ENCODE results near the gene STOX2.

Gene STOX2

DNA sequence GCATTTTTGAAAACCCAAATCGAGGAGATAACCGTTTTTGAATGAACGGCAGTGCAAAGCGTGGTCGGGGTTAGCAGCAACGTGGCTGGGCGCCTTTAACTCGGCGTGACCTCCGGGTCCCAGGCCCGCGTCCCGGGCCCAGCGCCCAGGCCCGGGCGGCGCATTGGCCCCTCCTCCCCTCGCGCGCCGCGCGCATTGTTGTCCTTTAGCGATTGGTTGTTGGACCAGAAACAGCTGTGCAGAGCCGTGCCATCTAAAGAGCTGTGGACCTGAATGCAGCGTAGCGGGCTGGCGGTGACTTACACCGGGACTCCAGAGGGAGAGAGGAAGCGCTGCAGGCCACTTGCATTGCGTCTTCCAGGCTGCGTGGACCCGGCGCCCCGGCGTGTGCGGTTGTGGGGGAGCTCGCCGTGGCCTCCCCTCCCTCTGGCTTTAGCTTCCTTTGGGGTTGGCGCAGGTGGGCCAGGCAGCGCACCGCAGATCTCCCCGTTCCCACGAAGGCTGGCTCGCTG lies at the start of gene STOX2:
Gene STOX2, plus strand, starts transcription at position 227 of the 512 bp plus-strand sequence. CDS start 1,484 bp downstream, outside the sequence.
- DNase-seq = no peak

GRCh38 chr4:183855323-183856190 lies 49.5 kb upstream of the STOX2 start:
- DNase-seq = no peak

DNA sequence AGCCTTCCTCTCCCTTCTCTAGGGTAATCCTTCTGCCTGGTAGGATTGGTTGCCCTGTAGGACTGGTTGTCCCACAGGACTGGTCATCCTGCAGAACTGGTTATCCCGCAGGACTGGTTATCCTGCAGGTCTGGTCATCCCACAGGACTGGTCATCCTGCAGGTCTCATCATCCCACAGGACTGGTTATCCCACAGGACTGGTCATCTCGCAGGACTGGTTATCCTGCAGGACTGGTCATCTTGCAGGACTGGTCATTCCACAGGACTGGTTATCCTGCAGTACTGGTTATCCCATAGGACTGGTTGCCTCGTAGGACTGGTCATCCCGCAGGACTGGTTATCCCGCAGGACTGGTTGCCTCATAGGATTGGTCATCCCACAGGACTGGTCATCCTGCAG lies 48.1 kb upstream of the STOX2 start:
- no peak for DNase-seq

- no peak for DNase-seq
Measured at GRCh38 chr4:183858011-183858615, 47.0 kb upstream of the STOX2 start.

DNA sequence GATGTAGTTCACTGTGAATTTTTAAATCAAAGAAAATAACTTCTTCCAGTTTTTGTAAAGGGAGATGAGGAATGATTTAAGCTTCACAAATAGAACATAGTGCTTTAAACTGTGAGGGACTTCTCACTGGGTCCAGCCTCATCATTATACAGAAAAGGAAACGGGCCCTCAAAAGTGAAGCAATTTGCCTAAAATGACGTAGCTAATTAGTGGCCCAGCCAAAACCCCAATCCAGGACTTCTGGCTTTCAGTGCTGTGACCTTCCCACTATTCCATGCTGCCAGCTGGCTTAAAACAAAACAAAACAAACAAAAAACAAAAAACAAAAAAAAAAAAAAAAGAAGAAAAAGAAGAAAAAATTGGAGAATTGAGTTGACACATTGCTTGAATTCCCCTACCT lies 45.0 kb upstream of the STOX2 start:
- no peak for DNase-seq

DNA sequence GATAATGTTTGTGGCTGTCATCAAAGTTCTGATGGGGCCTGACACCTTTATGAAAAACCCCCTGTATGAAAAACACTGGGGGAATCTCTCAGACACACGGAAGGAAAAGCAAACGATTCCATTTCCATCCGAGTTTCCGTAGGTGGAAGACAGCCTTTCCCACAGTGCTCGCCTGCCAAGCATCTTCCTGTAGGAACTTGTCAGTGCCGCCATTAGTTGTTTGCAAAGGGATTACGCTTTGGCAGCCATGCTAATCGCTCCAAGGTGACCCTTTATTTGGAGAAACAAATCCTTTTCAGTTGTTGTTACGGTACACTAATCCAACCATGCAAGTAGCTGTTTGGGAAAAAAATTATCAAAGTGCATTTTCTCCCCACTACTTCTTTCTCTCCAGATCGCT lies 44.4 kb upstream of the STOX2 start:
- no peak for DNase-seq

- no peak for DNase-seq
Measured at GRCh38 chr4:183861426-183861825, 43.7 kb upstream of the STOX2 start.

- no peak for DNase-seq
Measured at GRCh38 chr4:183863155-183863825, 41.8 kb upstream of the STOX2 start.

DNA sequence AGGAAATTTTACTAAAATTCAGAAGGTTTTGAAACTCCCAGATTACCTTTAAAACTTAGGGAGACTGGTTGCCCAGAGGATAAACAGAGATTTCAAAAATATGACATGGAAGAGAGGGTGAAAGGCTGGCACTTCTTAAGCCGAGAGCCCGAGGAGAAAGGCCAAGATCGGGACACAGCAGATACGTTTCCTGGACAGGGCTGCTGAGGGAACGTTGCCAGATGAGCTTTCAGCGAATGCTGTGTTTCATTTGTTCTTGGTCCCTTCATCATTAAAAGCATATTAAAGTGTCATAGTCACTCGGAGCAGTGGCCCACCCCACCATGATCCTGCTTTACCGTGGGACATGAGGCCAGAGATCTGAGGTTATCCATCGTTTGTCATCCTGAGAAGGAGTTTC lies 37.9 kb upstream of the STOX2 start:
- DNase-seq = no peak

GRCh38 chr4:183870997-183871396 lies 34.1 kb upstream of the STOX2 start:
- no peak for DNase-seq

GRCh38 chr4:183871581-183871980 lies 33.5 kb upstream of the STOX2 start:
- no peak for DNase-seq

DNA sequence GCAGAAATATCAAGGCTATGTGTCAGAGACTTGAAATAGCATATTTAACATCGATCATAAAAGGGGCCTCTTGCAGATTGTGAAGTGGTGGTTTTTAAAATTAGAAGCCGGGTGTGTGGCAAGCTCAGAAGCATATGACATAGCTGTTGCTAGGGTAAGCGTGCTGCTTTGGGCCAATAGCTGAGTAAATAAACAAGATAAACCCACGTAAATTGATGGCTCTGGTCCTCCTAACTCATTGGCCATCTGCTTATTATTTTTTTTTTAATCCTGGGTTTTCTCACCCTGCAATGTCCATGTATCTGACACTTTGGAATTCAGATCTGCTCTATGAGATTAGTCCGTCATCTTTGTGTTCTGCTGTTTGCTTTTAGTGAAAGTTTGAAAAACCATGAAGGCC lies 32.6 kb upstream of the STOX2 start:
- DNase-seq = no peak

GRCh38 chr4:183873409-183874185 lies 31.5 kb upstream of the STOX2 start:
- DNase-seq = no peak

- no peak for DNase-seq
Measured at GRCh38 chr4:183875251-183875825, 29.8 kb upstream of the STOX2 start.

DNA sequence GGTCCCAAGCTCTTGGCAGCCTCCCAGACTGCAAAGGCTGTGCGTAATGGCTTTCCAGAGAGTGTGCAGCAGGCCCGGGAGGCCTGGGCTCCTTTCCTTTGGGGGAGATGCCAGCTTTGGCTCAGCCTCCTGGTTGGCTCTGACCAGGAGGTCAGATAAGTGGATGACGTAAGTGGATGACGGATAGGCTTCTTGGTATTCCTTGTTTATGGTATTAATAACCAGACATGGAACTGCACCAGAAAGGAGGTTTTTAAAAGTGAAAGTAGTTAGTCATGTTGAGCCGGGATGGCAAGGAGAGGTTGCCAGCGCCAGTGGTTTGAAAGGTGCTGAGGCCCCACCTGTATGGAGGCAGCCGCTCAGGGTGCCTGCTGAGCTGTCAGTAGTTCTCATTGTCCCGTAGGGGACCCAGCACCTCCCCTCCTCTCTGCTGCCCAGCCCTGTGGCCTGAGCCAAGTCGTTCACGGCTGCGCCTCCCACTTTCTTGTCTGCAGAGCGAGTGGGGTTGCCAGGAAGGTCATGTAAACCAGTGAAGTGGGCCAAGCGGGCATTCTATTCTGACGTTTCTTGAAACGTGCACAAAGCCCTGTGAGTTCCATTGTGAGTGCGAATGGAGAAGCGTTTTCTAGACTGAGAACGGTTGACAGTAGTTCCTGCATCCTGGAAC lies 28.7 kb upstream of the STOX2 start:
- no peak for DNase-seq

DNA sequence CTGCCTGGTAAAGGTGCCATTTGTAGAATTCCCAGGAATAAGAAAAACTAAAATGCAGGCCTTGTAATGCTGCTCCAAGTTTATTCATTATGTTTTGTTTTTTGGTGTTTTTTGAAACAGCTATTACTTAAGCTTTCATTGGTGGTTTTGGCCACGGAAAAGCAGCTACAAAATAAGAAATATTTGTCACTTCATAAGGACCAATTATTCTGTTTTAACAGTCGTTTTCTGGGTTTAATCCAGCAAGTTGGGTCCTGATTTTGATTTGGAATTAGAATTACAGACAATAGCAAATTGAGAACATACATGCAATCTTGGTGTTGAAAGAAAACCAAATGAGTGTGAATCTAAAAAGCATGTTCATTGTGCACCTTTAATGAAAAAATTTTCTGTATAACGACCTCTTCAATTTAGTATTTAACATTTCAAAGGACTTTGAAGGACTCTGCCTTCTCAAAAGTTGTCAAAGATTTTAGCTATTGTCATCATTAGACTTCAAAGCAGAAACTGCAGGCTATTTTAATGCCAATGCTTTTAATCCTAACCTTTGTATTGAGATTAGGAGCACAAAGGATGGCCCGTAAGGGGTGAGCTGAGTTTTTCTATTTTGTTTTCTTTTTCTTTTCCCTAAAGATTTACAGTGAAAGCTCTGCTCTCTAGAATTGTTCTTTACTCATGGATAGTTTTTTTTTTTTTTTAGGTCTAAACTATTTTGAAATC lies 26.7 kb upstream of the STOX2 start:
- no peak for DNase-seq

GRCh38 chr4:183885205-183885720 lies 19.8 kb upstream of the STOX2 start:
- DNase-seq = no peak

DNA sequence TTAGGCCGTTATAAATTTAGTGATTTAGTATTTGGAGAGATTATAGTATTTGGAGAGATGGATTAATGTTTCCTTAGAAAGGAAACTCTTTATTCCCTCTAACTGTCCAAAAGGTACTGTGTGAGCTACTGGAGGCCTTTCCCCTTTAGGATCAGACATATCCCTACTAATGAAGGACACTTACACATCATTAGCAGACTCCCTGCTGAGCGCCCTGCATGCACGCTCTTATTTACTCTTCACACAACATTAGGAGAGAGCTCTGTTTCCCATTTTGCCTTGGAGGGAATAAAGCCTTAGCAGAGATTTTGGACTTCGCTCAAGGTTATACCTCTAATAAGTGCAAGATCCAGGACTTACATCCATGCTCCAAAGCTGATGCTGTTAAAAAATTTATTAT lies 17.8 kb upstream of the STOX2 start:
- no peak for DNase-seq

DNA sequence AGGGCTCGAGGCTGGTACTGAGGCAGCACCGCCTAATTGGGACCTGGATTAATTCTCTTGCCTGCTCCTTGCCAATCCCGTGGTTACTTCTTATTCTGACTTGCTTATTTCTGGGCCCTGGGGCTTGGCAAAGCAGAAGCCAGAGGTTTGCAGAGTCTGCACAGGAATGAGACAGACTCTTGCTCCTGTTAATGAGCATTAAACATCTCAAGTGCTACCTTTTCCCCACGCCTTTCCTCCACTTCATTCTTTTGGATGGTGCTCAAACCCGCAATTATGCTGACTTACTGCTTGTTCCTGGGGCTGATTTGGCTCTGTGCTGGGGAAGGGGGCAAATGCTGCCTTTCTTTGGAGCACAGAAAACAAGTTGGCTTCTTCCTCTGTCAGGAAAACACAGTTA lies 16.5 kb upstream of the STOX2 start:
- no peak for DNase-seq

DNA sequence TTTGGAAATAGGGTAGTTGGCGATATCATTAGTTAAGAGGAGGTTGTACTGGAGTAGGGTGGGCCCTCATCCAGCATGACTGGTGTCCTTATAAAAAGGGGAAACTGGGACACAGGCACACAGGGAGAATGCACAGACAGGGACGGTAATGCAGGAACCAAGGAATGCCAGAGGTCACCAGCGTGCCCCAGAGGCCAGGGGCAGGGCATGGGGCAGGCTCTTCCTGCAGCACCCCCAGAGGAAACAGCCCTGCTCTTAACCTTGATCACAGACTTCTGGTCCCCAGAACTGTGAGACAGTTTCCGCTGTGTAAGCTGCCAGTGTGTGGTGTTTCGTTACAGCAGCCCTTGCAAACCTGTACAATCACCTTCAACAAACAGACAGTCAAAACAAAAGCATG lies 15.9 kb upstream of the STOX2 start:
- DNase-seq = no peak

DNA sequence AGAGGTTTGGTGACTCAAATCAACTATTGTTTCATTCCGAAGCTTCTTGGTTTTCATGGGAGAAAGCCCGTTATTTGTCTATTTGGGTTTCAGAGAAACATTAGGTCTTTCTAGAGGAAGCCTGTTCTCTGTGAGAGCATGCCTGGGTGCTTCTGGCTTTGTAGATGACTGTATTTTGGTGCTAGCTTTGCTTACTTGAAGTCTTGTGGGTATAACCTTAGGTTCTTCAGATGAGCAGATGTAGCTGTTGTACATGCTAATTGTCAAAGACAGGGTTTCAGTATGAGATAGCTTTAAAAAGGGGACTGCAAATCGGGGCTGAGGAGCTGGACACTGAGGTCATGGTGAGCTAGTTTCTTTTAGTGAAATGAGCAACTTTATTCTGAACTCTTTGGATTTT lies 7.9 kb upstream of the STOX2 start:
- DNase-seq = no peak

Data from activated naive CD4-positive, alpha-beta T cell (primary cell).